Measurements from ENCODE around the gene NEURL2. TPM values are rescaled to one million over a fixed set of nuclear protein-coding genes. Genes with fewer than 3 reads are reported as not detected.

NEURL2 gene, protein sequence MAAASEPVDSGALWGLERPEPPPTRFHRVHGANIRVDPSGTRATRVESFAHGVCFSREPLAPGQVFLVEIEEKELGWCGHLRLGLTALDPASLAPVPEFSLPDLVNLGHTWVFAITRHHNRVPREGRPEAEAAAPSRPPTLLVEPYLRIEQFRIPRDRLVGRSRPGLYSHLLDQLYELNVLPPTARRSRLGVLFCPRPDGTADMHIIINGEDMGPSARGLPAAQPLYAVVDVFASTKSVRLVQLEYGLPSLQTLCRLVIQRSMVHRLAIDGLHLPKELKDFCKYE
- total RNA-seq: 10 to 100 TPM in 1 of 4 donors, 1 to 10 TPM in 2, under 1 TPM in 1; 0.29 to 11.5 (median 4.7) TPM

- peak; percentile 92 to 95 for DNase-seq
- Histone ChIP-seq H3K27me3 (no peaks in the 10 kb centered on the region), H3K4me1 (peaks cover 3 to 7% of the 10 kb centered on the region in 2 donors), H3K9me3 (no peaks in the 10 kb centered on the region), H3K27ac (peak within 1 kb of the TSS; percentile 87 to 92), H3K4me3 (peak within 1 kb of the TSS; percentile 76 to 92), H3K36me3 (no peaks in the 10 kb centered on the region)
- intact Hi-C loops (cut with DNase I; ENCODE audit: low total_unique reads): no loop called here
- peak; percentile 28 to 46 for TF ChIP-seq POLR2A (IDR thresholded peaks at IDR 0.05)
- TF ChIP-seq, protein P1, sequence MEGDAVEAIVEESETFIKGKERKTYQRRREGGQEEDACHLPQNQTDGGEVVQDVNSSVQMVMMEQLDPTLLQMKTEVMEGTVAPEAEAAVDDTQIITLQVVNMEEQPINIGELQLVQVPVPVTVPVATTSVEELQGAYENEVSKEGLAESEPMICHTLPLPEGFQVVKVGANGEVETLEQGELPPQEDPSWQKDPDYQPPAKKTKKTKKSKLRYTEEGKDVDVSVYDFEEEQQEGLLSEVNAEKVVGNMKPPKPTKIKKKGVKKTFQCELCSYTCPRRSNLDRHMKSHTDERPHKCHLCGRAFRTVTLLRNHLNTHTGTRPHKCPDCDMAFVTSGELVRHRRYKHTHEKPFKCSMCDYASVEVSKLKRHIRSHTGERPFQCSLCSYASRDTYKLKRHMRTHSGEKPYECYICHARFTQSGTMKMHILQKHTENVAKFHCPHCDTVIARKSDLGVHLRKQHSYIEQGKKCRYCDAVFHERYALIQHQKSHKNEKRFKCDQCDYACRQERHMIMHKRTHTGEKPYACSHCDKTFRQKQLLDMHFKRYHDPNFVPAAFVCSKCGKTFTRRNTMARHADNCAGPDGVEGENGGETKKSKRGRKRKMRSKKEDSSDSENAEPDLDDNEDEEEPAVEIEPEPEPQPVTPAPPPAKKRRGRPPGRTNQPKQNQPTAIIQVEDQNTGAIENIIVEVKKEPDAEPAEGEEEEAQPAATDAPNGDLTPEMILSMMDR (IDR thresholded peaks at IDR 0.05): peak in 1 of 4 experiments; percentile 25
These were observed at the start of gene NEURL2, which contains the start of gene CTSA for GRCh38 chr20:45890985-45891983. NEURL2 (minus strand) TSS chr20:45891208; CDS start chr20:45890991, 217 bp downstream. CTSA (plus strand) TSS chr20:45891335; CDS start chr20:45891569, 234 bp downstream.

- intact Hi-C loops (cut with DNase I; ENCODE audit: low total_unique reads): no loop called here
- TF ChIP-seq POLR2A (IDR thresholded peaks at IDR 0.05): no peak
- TF ChIP-seq, protein P1 (IDR thresholded peaks at IDR 0.05): no peak
- Histone ChIP-seq H3K4me3 (no peak overlapping the region), H3K4me1 (peaks cover 3 to 6% of the 10 kb centered on the region in 2 donors), H3K9me3 (no peaks in the 10 kb centered on the region), H3K36me3 (no peaks in the 10 kb centered on the region), H3K27ac (no peak overlapping the region), H3K27me3 (no peaks in the 10 kb centered on the region)
- no peak for DNase-seq
These were observed 49.5 kb upstream of the NEURL2 start for GRCh38 chr20:45940469-45940868.

- no peak overlapping the region for H3K4me3 ChIP-seq
- H3K27me3 ChIP-seq: no peaks in the 10 kb centered on the region
- intact Hi-C loops (cut with DNase I; ENCODE audit: low total_unique reads): no loop called here
- H3K9me3 ChIP-seq: no peaks in the 10 kb centered on the region
- H3K4me1 ChIP-seq: peaks cover 3 to 6% of the 10 kb centered on the region in 2 donors
- H3K36me3 ChIP-seq: no peaks in the 10 kb centered on the region
- H3K27ac ChIP-seq: no peak overlapping the region
- DNase-seq: no peak
- TF ChIP-seq, protein P1 (IDR thresholded peaks at IDR 0.05): no peak
- TF ChIP-seq POLR2A (IDR thresholded peaks at IDR 0.05): no peak
These were observed 49.0 kb upstream of the NEURL2 start for GRCh38 chr20:45940053-45940452.

GRCh38 chr20:45938727-45939438 is 47.9 kb upstream of the NEURL2 start:
- Histone ChIP-seq H3K36me3 (no peaks in the 10 kb centered on the region), H3K27me3 (no peaks in the 10 kb centered on the region), H3K27ac (no peak overlapping the region), H3K4me3 (no peak overlapping the region), H3K4me1 (peaks cover 3 to 6% of the 10 kb centered on the region in 2 donors), H3K9me3 (no peaks in the 10 kb centered on the region)
- no peak for DNase-seq
- TF ChIP-seq, protein P1 (IDR thresholded peaks at IDR 0.05): no peak
- no peak for TF ChIP-seq POLR2A (IDR thresholded peaks at IDR 0.05)
- intact Hi-C loops (cut with DNase I; ENCODE audit: low total_unique reads): no loop called here

Data from uterus (tissue), 4 donors.